Immature natural killer cell (primary cell): ENCODE measurements around the gene LGI1. TPM values are rescaled to one million over a fixed set of nuclear protein-coding genes. Genes with fewer than 3 reads are reported as not detected.
A peak's percentile ranks its signal among the peaks of the same experiment; 100 is the strongest.

Experiments used
- DNase-seq, 3 donors: peaks; one replicate each; pipeline ENCODE4 v3.0.0; 2022; ENCODE audit warnings: mixed read lengths in 1 of 3
- H3K27ac Mint-ChIP-seq, 6 donors: one replicate each; pipeline ENCODE4 v1.8.0; 2020; ENCODE audit warnings: mixed read lengths in 6 of 6, mild to moderate bottlenecking in 5 of 6, inconsistent platforms in 4 of 6, moderate library complexity in 3 of 6
- H3K27me3 Mint-ChIP-seq, 3 donors: one replicate each; pipeline ENCODE4 v1.8.0; 2020 to 2021; ENCODE audit warnings: low read depth in 3 of 3, mild to moderate bottlenecking in 3 of 3, mixed read lengths in 3 of 3, moderate library complexity in 3 of 3, inconsistent platforms in 1 of 3
- H3K36me3 Mint-ChIP-seq, 3 donors: one replicate each; pipeline ENCODE4 v1.8.0; 2020; ENCODE audit warnings: mixed read lengths in 3 of 3, inconsistent platforms in 2 of 3, mild to moderate bottlenecking in 2 of 3
- H3K4me1 Mint-ChIP-seq, 2 donors: one replicate each; pipeline ENCODE4 v1.8.0; 2020; ENCODE audit warnings: inconsistent platforms in 2 of 2, mild to moderate bottlenecking in 2 of 2, mixed read lengths in 2 of 2, moderate library complexity in 1 of 2
- H3K4me3 Mint-ChIP-seq, 5 donors: one replicate each; pipeline ENCODE4 v1.8.0; 2020; ENCODE audit warnings: mild to moderate bottlenecking in 5 of 5, mixed read lengths in 5 of 5, inconsistent platforms in 3 of 5, moderate library complexity in 3 of 5
- H3K9me3 Mint-ChIP-seq, 6 donors: one replicate each; pipeline ENCODE4 v1.8.0; 2020; ENCODE audit warnings: mild to moderate bottlenecking in 6 of 6, mixed read lengths in 6 of 6, inconsistent platforms in 4 of 6, moderate library complexity in 3 of 6
- polyA plus RNA-seq, 3 donors: library from polyadenylated mRNA; unstranded; fragments of 300-500 nt; fragmentation: Illumina TruSeq; gene quantifications; one replicate each; pipeline ENCODE4 v1.2.3, GENCODE V29; 2021

Gene LGI1
- polyA plus RNA-seq, 3 donors from 2014 or later, result not detected

DNA sequence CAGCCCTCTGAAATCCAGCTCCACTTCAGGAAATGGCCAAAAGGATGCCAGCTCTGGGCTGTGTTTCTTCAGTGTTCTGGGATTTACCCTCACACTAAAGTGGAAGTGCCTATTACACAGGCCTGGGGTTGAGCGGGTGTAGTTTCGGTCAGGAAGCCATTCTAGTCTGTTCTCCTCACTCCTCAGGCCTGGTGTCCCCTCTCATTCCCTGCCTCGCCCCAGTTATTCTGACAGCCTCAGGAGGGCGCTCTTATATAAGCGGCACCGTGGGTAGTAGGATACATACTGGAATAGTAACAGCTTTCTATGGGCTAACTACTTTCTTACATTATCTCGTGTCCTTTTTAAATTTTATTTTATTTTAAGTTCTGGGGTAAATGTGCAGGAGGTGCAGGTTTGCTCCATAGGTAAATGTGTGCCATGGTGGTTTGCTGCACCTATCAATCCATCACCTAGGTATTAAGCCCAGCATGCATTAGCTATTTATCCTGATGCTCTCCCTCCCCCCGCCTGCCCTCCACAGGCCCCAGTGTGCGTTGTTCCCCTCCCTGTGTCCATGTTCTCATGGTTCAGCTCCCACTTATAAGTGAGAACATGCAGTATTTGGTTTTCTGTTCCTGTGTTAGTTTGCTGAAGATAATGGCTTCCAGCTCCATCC lies 12.2 kb upstream of the LGI1 start:
- no peak overlapping the region for H3K27ac Mint-ChIP-seq
- no peak overlapping the region for H3K4me3 Mint-ChIP-seq
- H3K27me3 Mint-ChIP-seq, result peaks cover 0 to 1% (median 1%) of the 10 kb centered on the region in 3 donors
- no peak for DNase-seq
- H3K9me3 Mint-ChIP-seq, result no peaks in the 10 kb centered on the region
- H3K36me3 Mint-ChIP-seq, result no peaks in the 10 kb centered on the region
- no peaks in the 10 kb centered on the region for H3K4me1 Mint-ChIP-seq

GRCh38 chr10:93746844-93747284 lies 10.9 kb upstream of the LGI1 start:
- Mint-ChIP-seq H3K4me1 (peaks cover 2 to 3% of the 10 kb centered on the region in 2 donors), H3K36me3 (no peaks in the 10 kb centered on the region), H3K27me3 (peaks cover 0 to 5% (median 3%) of the 10 kb centered on the region in 3 donors), H3K27ac (no peak overlapping the region), H3K4me3 (no peak overlapping the region), H3K9me3 (no peaks in the 10 kb centered on the region)
- DNase-seq, result no peak

DNA sequence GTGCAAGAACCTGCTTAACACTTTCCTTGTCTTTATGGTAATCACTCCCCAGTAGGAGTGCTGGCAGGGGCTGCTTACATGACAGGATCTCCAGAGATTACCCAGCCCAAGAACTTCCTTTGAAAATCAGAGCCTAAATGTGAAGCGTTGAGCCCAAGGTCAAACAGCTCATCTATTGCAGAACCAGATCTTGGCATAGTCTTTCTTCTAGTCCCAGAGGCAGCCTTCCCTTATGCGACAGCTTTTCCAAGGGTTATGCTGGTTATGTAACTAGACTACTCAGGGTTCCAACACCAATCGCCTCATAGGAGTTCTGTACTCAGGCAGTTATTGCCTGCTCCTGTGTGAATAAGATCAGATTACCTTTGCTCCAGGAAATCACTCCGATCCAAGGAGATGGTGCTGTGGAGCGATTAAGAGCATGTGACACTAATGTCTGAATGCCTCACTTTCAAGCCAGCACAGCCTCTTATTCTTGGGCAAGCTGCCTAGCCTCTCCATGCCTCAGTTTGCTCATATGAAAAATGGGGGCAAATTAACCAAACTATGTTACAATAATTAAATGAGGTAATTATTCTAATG lies 8.4 kb upstream of the LGI1 start:
- Mint-ChIP-seq H3K4me3 (no peak overlapping the region), H3K27me3 (peaks cover 2 to 6% (median 5%) of the 10 kb centered on the region in 3 donors), H3K9me3 (no peaks in the 10 kb centered on the region), H3K36me3 (no peaks in the 10 kb centered on the region), H3K4me1 (peaks cover 2 to 8% of the 10 kb centered on the region in 2 donors), H3K27ac (no peak overlapping the region)
- no peak for DNase-seq

DNA sequence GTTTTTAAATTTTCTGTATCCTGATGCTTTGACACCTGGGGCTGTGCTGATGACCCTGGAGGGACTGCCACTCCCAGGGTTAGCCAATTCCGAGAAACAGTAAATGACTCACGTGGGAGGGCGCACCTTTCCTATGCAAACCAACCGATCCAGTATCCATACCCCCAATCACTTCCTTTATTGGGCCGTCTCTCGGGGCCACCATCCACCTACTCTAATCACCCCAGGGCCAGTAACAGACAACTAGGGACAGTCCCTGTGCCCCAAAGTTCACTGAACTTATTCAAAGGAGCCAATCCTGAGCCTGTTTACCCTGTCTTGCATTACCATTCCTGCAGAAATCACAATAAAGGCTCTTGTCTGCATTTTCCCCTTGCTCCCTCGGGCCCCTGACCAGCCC lies 6.6 kb upstream of the LGI1 start:
- Mint-ChIP-seq H3K4me1 (peaks cover 2 to 8% of the 10 kb centered on the region in 2 donors), H3K9me3 (no peaks in the 10 kb centered on the region), H3K27ac (no peak overlapping the region), H3K27me3 (peaks cover 3 to 6% (median 5%) of the 10 kb centered on the region in 3 donors), H3K36me3 (no peaks in the 10 kb centered on the region), H3K4me3 (no peak overlapping the region)
- no peak for DNase-seq

- H3K36me3 Mint-ChIP-seq, result no peaks in the 10 kb centered on the region
- H3K27ac Mint-ChIP-seq, result no peak overlapping the region
- H3K9me3 Mint-ChIP-seq, result no peaks in the 10 kb centered on the region
- H3K4me3 Mint-ChIP-seq, result peak overlapping the region in 1 of 5 donors; percentile 45
- peaks cover 2 to 8% of the 10 kb centered on the region in 2 donors for H3K4me1 Mint-ChIP-seq
- no peak for DNase-seq
- peaks cover 5 to 6% (median 5%) of the 10 kb centered on the region in 3 donors for H3K27me3 Mint-ChIP-seq
Observed at GRCh38 chr10:93751832-93752231, 5.9 kb upstream of the LGI1 start.

DNA sequence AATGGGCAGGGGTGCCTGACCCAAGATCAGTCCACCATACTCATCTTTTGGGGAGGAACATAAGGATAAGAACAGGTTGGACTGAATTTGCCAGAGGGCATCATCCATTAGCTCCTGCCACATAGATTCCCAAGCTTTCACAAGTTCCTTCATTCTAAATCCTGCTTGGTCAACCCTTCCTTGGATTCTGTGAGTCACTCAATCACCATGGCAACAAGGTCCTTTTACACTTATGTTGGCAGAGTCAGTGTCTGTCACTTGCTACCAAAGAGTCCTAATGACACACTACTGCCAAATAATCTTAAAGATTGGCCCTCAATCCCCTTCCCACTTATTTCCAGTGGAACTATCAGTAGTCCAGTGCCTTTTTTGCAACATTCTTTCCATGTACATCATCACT lies 5.0 kb upstream of the LGI1 start:
- Mint-ChIP-seq H3K27ac (no peak overlapping the region), H3K36me3 (no peaks in the 10 kb centered on the region), H3K9me3 (no peaks in the 10 kb centered on the region), H3K4me3 (no peak overlapping the region), H3K4me1 (peaks cover 2 to 8% of the 10 kb centered on the region in 2 donors), H3K27me3 (peaks cover 5 to 7% (median 7%) of the 10 kb centered on the region in 3 donors)
- no peak for DNase-seq

GRCh38 chr10:93753621-93754250 lies 4.0 kb upstream of the LGI1 start:
- peaks cover 6 to 15% (median 6%) of the 10 kb centered on the region in 3 donors for H3K27me3 Mint-ChIP-seq
- no peak for DNase-seq
- H3K4me1 Mint-ChIP-seq, result peaks cover 2 to 8% of the 10 kb centered on the region in 2 donors

DNA sequence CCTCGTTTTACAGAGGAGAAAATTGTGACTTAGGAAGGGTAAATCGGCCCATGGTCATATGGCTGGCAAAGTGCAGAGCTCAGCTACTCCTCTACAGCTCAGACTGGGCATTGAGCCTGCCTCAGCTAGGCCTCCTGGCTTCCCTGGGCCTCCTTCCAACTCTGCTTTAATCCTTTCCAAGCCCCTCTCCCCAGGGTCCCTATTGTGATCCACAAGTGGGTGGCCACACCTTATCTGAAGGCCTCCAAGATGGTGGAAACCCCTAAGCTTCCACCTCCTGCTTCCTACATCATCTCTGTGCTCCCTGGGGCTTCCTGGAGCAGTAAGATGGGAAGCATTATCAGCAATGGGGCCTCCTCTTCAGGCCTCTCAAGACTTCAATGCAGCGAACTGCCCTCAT lies 3.0 kb upstream of the LGI1 start:
- Mint-ChIP-seq H3K27ac (no peak overlapping the region), H3K36me3 (no peaks in the 10 kb centered on the region), H3K4me1 (peaks cover 2 to 8% of the 10 kb centered on the region in 2 donors), H3K4me3 (no peak overlapping the region), H3K27me3 (peaks cover 7 to 21% (median 8%) of the 10 kb centered on the region in 3 donors), H3K9me3 (no peaks in the 10 kb centered on the region)
- DNase-seq, result no peak

More at GRCh38 chr10:93753621-93754250, 4.0 kb upstream of the LGI1 start:
- H3K27ac Mint-ChIP-seq, result no peak overlapping the region
- no peaks in the 10 kb centered on the region for H3K36me3 Mint-ChIP-seq
- H3K4me3 Mint-ChIP-seq, result no peak overlapping the region
- no peaks in the 10 kb centered on the region for H3K9me3 Mint-ChIP-seq

GRCh38 chr10:93755443-93756116 lies 2.2 kb upstream of the LGI1 start:
- no peaks in the 10 kb centered on the region for H3K36me3 Mint-ChIP-seq
- DNase-seq, result no peak
- H3K4me3 Mint-ChIP-seq, result no peak overlapping the region
- H3K9me3 Mint-ChIP-seq, result no peaks in the 10 kb centered on the region
- no peak overlapping the region for H3K27ac Mint-ChIP-seq
- peaks cover 5 to 22% (median 8%) of the 10 kb centered on the region in 3 donors for H3K27me3 Mint-ChIP-seq
- H3K4me1 Mint-ChIP-seq, result peaks cover 2 to 8% of the 10 kb centered on the region in 2 donors

GRCh38 chr10:93756118-93756517 lies 1.6 kb upstream of the LGI1 start:
- peaks cover 1 to 8% of the 10 kb centered on the region in 2 donors for H3K4me1 Mint-ChIP-seq
- H3K36me3 Mint-ChIP-seq, result no peaks in the 10 kb centered on the region
- H3K27ac Mint-ChIP-seq, result no peak overlapping the region
- no peak for DNase-seq
- no peak overlapping the region for H3K4me3 Mint-ChIP-seq
- H3K27me3 Mint-ChIP-seq, result peaks cover 2 to 22% (median 8%) of the 10 kb centered on the region in 3 donors
- H3K9me3 Mint-ChIP-seq, result no peaks in the 10 kb centered on the region

DNA sequence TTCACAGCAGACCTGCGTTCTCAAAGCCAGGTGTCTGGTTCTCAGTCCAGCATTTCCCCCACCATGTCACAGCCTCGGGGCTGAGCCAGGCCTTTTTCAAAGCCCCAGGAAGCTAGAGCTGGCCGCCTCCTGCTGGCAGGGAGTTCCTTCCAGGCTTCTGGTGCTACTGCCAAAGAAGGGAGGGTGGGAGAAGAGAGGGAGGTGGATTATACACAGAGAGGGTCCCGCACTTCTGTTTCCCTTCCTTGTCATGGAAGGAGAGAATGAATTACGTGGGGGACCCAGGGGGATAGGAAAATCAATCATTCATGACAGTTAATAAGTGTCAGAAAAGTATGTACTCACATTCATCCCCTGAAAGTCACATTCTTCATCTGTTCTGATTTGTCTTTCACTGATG lies 600 bp upstream of the LGI1 start:
- H3K36me3 Mint-ChIP-seq, result no peaks in the 10 kb centered on the region
- peaks cover 2 to 24% (median 9%) of the 10 kb centered on the region in 3 donors for H3K27me3 Mint-ChIP-seq
- H3K4me3 Mint-ChIP-seq, result no peak overlapping the region
- H3K9me3 Mint-ChIP-seq, result no peaks in the 10 kb centered on the region
- H3K4me1 Mint-ChIP-seq, result peaks cover 0 to 3% of the 10 kb centered on the region in 2 donors
- H3K27ac Mint-ChIP-seq, result no peak overlapping the region
- DNase-seq, result no peak

DNA sequence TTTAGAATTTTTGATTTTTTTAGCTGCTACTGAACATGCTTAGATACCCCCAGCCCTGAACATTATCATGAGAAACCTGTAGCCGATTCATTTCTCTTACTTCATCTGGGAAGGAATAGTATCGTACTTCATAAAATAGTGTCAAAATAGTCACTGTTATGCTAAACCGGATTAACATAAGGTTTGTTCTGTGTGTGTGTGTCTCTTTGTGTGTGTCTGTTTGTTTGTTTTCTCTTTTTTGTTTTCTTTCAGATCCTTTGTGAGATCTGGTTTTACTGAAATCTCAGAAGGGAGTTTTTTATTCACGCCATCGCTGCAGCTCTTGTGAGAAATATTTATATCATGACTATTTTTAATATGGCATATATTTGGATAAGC lies 761 bp downstream of the LGI1 start:
- Mint-ChIP-seq H3K9me3 (no peaks in the 10 kb centered on the region), H3K27me3 (peaks cover 5 to 25% (median 7%) of the 10 kb centered on the region in 3 donors), H3K4me3 (no peak overlapping the region), H3K4me1 (no peaks in the 10 kb centered on the region), H3K27ac (no peak overlapping the region), H3K36me3 (no peaks in the 10 kb centered on the region)
- no peak for DNase-seq

DNA sequence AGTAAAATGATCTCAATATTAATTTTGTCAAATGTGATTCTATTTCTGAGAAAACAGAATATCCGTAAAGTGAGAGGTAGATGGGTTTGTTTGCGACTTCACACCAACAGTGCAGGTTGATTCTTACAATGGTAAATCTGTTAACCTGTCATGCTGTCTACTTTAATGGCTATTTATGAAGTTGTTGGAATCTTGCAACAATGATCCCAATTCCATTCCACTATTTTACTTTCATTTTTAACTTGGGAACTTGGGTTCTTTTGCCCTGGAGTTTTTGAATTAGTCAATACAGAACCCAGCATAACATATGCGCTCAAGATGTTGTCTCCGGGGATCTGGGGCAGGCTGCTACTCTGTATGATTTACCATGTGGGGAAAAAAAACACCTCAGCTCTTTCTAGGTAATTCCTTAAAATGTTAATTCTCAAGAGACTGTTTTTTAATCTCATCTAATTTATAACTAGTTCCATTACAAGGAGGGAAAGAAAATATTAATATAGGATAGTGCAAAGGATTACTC lies 1.2 kb downstream of the LGI1 start:
- peaks cover 5 to 23% (median 6%) of the 10 kb centered on the region in 3 donors for H3K27me3 Mint-ChIP-seq
- H3K4me1 Mint-ChIP-seq, result no peaks in the 10 kb centered on the region
- H3K36me3 Mint-ChIP-seq, result no peaks in the 10 kb centered on the region
- H3K27ac Mint-ChIP-seq, result no peak overlapping the region
- H3K9me3 Mint-ChIP-seq, result no peaks in the 10 kb centered on the region
- no peak for DNase-seq
- H3K4me3 Mint-ChIP-seq, result no peak overlapping the region

DNA sequence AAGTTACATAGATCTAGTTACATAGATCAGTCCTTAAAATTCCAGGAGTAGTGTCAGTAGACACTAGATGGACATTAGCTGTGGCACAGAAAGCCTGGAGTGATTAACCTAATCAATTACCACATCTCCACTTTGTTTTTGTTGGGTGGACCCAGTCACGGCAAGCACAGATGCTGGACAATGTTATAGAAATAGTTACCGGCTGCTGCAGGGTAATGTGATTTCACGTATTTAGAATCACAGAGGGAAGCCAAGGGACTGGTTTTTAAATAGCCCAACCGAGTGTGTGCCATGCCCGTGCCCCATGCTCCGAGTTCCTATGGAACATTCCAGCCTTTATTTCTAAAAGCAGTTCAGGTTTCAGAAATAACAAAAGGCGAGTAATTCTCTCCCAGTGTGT lies 2.8 kb downstream of the LGI1 start:
- Mint-ChIP-seq H3K36me3 (no peaks in the 10 kb centered on the region), H3K4me1 (no peaks in the 10 kb centered on the region), H3K27me3 (peaks cover 5 to 23% (median 6%) of the 10 kb centered on the region in 3 donors), H3K9me3 (no peaks in the 10 kb centered on the region), H3K27ac (no peak overlapping the region), H3K4me3 (no peak overlapping the region)
- no peak for DNase-seq
